D721Med (cell line): ENCODE results near the gene MALT1.

Experiments
- DNase-seq: peaks from one replicate; pipeline ENCODE4 v3.0.0; 2011; ENCODE audit warnings: low spot score; ENCODE audit not compliant: insufficient read length
- FAIRE-seq: peaks from 2 replicates; lab custom pipeline; 2011; peaks lifted over from hg19 to GRCh38; lab: Jason Lieb, UNC
- TF ChIP-seq, protein P1 (sequence below): IDR thresholded peaks from 2 replicates; pipeline ENCODE4 v1.5.1; 2012; ENCODE audit warnings: mild to moderate bottlenecking, control low read depth; ENCODE audit not compliant: insufficient read depth; ENCODE audit errors: missing control alignments

MALT1 gene

DNA sequence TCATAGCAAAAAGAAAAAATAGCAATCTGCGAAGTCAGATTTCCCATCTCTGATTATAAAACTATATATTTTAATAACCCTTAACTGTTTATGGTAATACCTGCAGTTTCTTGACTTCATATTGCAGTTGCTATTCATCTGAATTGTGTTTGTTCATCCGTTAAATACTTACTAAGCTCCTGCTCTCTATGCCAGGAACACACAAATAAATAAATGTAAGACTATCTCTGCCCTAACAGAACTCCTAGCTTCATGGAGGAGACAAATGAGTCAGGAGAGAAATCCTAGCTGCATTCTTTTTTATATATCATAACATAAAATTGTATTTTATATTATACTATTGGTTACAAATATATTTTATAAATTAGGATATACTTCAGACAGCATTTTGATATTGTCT, 61.2 kb downstream of the MALT1 start:
- FAIRE-seq (no peak), DNase-seq (no peak)
- TF ChIP-seq, protein P1, sequence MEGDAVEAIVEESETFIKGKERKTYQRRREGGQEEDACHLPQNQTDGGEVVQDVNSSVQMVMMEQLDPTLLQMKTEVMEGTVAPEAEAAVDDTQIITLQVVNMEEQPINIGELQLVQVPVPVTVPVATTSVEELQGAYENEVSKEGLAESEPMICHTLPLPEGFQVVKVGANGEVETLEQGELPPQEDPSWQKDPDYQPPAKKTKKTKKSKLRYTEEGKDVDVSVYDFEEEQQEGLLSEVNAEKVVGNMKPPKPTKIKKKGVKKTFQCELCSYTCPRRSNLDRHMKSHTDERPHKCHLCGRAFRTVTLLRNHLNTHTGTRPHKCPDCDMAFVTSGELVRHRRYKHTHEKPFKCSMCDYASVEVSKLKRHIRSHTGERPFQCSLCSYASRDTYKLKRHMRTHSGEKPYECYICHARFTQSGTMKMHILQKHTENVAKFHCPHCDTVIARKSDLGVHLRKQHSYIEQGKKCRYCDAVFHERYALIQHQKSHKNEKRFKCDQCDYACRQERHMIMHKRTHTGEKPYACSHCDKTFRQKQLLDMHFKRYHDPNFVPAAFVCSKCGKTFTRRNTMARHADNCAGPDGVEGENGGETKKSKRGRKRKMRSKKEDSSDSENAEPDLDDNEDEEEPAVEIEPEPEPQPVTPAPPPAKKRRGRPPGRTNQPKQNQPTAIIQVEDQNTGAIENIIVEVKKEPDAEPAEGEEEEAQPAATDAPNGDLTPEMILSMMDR, result no peak

DNA sequence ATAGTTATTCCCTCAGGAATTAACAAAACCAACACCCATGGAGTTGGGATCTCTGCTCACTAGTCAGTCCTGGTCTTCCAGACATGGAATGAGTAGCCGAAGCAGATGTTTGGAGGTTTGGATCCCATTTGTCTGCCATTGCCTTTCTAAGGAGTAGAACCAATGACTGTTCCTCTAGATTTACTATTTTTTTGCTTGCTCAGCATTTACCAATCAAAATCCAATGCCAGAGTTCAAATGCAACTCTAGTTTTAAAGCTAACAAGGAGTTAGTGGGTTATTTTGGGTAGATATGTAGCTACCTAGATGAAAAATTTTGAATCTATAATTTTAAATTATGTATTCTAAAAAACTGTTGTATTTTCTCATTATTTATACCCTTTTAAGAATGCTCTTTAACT, 62.6 kb downstream of the MALT1 start:
- DNase-seq (no peak), FAIRE-seq (no peak)
- TF ChIP-seq, protein P1, result no peak

DNA sequence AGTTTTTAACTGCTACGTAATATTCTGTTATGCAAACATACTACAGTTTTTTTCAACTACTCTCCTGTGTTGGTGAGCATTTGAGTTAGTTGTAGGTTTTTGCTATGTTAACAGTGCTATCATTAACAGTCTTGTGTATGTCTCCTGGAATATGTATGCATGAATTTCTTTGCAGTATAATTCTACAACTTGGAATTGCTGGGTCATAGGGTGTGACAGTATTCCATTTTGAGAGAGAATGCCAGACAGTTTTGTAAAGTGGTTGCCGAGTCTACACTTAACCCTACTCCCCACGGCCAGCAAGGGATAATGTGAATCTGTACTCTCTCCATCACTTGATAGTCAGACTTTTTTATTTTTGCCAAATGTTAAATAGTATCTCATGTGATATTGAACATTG, 67.1 kb downstream of the MALT1 start:
- DNase-seq, result no peak
- FAIRE-seq, result no peak
- TF ChIP-seq, protein P1, result no peak

DNA sequence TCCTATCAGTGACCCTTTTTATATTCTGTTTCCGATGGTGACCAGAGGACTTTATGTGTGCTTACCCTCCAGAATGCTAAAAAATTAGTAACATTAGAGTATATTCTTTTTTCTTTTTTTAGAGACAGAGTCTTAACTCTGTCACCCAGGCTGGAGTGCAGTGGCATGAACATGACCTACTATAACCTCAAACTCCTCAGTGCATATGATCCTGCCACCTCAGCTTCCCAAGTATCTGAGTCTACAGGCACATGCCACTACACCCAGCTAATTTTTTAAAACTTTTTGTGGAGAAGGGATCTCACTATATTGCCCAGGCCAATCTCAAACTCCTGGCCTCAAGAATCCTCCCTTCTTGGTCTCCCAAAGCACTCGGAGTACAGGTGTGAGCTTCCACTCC, 74.6 kb downstream of the MALT1 start:
- TF ChIP-seq, protein P1, result no peak
- DNase-seq, result no peak
- no peak for FAIRE-seq

DNA sequence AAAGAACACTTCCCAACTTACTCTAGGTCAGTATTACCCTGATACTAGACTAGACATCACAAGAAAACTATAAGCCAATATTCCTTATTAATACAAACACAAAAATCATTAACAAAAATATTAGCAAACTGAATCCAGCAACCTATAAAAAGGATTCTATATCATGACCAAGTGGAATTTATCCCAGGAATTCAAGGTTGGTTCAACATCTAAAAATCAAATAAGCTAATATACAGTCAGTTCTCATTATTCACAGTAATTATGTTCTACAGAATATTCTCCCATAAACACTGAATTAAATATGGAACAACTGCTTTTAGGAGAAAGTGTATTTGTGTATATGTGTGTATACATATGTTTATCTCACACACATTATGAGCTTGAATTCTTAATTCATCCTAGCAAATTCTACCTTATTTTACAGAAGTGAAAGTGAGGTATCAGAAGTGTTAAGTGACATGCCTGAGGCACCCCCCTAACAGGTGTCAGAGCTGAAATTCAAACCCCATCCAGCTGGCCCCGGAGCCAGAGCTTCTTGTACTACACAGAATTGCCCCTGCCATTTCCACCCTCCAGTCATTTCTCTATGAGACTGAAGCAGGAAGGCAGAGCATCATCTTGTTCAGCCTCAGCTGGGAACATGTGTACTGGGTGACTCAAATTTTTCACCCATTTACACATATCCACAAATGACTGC, 77.8 kb downstream of the MALT1 start:
- TF ChIP-seq, protein P1, result no peak
- no peak for FAIRE-seq

DNA sequence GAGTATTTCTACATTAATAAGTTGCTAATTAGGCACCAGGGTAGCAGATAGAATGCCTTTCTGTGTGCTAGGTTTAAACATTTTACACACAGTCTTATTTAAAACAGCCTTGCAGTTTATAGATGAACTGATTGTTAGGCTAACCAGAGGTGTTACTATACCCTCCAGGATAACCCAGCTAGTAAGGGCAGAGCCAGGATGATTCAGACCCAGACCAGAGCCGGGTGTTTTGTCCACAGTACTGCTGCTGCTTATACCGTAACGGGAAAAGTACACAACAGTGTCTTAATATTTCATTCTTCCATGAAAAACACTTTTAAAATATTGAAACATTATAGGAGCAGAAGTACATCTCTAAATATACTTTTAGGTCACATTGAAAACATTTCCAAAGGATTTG, 82.7 kb downstream of the MALT1 start:
- FAIRE-seq, result no peak
- TF ChIP-seq, protein P1, result no peak
- no peak for DNase-seq

More for the DNA sequence above, 77.8 kb downstream of the MALT1 start:
- no peak for DNase-seq

DNA sequence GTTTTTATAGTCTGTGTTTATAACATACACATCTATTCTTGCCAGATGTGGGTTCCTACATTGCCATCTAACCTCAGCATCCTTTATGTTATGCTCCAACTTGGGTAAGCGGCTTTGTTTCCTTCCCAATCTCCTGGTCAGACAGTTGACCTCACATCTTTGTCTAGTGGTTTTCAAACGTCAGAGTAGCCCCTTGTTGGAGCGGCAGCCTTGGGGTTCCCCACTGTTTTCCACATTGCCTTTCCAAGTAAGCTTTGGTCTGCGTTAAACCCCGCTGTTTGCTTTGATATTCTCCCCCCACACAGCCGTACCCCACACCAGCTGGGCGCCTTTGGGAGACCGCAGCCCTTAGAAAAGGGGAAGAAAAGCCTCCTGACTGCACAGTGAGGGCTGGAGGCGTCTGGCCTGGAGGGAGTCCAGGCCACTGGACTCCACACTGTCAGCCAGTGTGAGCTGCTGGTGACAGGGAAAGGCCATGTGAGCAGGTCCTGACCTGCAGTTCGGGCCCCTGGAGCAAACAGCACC, 83.3 kb downstream of the MALT1 start:
- no peak for FAIRE-seq
- DNase-seq, result no peak
- TF ChIP-seq, protein P1, result no peak
